HL-60 (cell line): Measurements from ENCODE around the gene ASCL1.

Experiments
- DNase-seq, 2 experiments: peaks; one replicate each; pipeline ENCODE4 v3.0.0-alpha.2; 2010 to 2020; ENCODE audit warnings: low read depth in 1 of 2, low spot score in 1 of 2
- H3K27ac ChIP-seq: fragments of 250-450 bp; sonication (Bioruptor Pico); replicated peaks from 2 replicates; pipeline ENCODE4 v1.5.1; 2020; ENCODE audit warnings: mild to moderate bottlenecking, moderate library complexity
- H3K27me3 ChIP-seq: fragments of 250-450 bp; sonication (Bioruptor Pico); 2 replicates; pipeline ENCODE4 v1.5.1; 2021; ENCODE audit warnings: mild to moderate bottlenecking, moderate library complexity; ENCODE audit not compliant: insufficient read depth, poor library complexity, severe bottlenecking
- H3K4me3 ChIP-seq: replicated peaks from 2 replicates; pipeline ENCODE4 v1.5.1; 2011; ENCODE audit warnings: mild to moderate bottlenecking, control low read depth, low read length; ENCODE audit not compliant: insufficient read depth
- GABPA ChIP-seq: IDR thresholded peaks from 2 replicates; pipeline ENCODE4 v1.6.1; 2012; ENCODE audit warnings: low read depth
- POLR2AphosphoS5 ChIP-seq: IDR thresholded peaks from 2 replicates; pipeline ENCODE4 v1.6.1; 2012; ENCODE audit warnings: low read depth
- SPI1 ChIP-seq: IDR thresholded peaks from 2 replicates; pipeline ENCODE4 v1.6.1; 2012; ENCODE audit warnings: low read depth, mild to moderate bottlenecking, borderline replicate concordance
- TF ChIP-seq, protein P1 (sequence below): IDR thresholded peaks from one replicate; pipeline ENCODE4 v1.5.1; 2011; ENCODE audit warnings: low read length, control low read depth, inconsistent platforms; ENCODE audit not compliant: insufficient read depth

ASCL1 gene

DNA sequence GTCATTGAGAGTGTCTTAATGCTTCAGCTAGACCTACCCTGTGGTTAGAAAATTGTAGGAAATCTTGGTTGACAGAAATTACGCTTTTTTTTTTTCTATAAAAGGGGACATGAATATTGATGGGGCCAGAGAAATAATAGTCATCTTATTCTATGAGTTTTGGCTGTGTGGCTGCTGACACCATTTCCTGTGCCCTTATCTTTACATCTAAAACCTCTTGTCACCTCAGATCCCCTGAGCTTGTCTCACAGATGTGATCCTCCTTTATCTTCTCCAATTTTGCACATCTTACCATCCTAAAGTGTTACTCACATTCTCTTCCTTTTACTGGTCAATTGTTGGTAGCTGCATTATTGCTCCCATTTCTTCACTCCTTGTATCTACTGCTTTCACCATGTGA lies 36.1 kb downstream of the ASCL1 start:
- no peak overlapping the region for H3K4me3 ChIP-seq
- TF ChIP-seq, protein P1, sequence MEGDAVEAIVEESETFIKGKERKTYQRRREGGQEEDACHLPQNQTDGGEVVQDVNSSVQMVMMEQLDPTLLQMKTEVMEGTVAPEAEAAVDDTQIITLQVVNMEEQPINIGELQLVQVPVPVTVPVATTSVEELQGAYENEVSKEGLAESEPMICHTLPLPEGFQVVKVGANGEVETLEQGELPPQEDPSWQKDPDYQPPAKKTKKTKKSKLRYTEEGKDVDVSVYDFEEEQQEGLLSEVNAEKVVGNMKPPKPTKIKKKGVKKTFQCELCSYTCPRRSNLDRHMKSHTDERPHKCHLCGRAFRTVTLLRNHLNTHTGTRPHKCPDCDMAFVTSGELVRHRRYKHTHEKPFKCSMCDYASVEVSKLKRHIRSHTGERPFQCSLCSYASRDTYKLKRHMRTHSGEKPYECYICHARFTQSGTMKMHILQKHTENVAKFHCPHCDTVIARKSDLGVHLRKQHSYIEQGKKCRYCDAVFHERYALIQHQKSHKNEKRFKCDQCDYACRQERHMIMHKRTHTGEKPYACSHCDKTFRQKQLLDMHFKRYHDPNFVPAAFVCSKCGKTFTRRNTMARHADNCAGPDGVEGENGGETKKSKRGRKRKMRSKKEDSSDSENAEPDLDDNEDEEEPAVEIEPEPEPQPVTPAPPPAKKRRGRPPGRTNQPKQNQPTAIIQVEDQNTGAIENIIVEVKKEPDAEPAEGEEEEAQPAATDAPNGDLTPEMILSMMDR: no peak
- no peak for TF ChIP-seq POLR2AphosphoS5
- no peaks in the 10 kb centered on the region for H3K27me3 ChIP-seq
- H3K27ac ChIP-seq: no peak overlapping the region
- DNase-seq: no peak

DNA sequence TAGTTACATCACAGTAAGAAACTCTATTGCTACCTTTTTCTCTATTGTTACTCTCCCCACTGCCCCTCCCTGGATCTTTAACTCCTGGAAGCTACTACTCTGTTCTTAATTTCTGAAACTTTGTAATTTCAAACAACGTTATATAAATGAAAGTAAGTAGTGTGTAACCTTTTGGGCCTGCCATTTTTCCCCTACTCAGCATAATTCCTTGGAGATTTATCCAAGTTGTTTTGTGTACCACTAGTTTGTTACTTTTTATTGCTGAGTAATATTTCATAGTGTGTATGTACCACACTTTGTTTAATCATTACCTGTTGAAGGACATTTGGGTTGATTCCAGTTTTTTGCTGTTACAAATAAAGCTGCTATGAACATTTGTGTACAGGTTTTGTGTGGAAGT lies 37.9 kb downstream of the ASCL1 start:
- no peak for TF ChIP-seq POLR2AphosphoS5
- TF ChIP-seq SPI1: no peak
- no peak for TF ChIP-seq GABPA
- TF ChIP-seq, protein P1: no peak
- H3K27ac ChIP-seq: no peak overlapping the region
- H3K4me3 ChIP-seq: no peak overlapping the region
- DNase-seq: no peak
- H3K27me3 ChIP-seq: no peaks in the 10 kb centered on the region
